Esophagus mucosa (tissue), 1 donor: Measurements from ENCODE around the gene NTN3. TPM values are rescaled to one million over a fixed set of nuclear protein-coding genes. Genes with fewer than 3 reads are reported as not detected.
"Not testable (repeated sequence)": the region's sequence is repeated elsewhere in the genome, so short reads cannot be mapped to it uniquely, and the experiment has no call there.

ENCODE experiments used
- ATAC-seq: fragments of 200-7000 bp; cut with Tn5 transposase; one replicate; pipeline ENCODE4 v1.9.1; 2020
- total RNA-seq: library from RNA; stranded (reverse); gene quantifications from one replicate; pipeline ENCODE4 v1.2.4, GENCODE V29; 2023
- donor health status: DM: yes; HTN: yes; CAD: no.

The NTN3 gene
- 0.08 TPM for total RNA-seq

- no peak for ATAC-seq
These were observed at the start of gene NTN3 for GRCh38 chr16:2471016-2471652. TSS of gene NTN3 (plus strand) at chr16:2471297. CDS start at chr16:2471702, 405 bp downstream.

- ATAC-seq: no peak
These were observed 48.8 kb upstream of the NTN3 start for GRCh38 chr16:2422123-2422867.

DNA sequence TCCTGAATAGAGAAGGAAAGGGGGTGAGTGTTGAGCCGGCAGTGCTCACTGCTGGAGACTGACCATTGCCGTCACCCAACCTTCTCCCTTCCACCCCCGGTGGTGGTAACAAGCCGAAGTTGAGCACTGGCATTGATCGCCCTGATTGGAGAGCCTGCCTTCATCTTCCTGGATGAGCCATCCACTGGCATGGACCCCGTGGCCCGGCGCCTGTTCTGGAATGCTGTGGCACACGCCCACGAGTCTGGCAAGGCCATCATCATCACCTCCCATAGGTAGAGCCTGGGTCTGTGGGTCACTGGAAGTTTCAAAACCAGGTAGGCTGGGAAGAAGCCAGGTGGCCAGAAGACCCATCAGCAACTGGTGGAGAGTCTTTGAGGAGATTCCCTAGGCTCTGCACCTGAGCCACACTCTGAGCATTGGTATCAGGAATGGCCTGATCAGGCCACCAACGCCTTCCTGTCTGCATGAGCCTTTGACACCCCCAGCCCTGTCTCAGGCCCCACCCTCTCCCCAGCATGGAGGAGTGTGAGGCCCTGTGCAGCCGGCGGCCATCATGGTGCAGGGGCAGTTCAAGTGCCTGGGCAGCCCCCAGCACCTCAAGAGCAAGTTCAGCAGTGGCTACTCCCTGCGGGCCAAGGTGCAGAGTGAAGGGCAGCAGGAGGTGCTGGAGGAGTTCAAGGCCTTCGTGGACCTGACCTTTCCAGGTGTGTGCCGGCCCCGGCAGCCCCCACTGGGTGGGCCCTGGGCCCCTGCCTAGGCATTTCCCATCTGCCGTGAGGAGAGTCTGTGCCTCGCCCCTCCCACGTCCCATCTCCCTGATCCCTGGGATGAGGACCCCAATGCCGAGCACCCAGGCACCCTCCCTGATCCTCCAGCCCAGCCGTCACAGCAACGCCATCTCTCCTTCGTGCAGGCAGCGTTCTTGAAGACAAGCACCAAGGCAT is 46.8 kb upstream of the NTN3 start:
- ATAC-seq: no peak

- ATAC-seq: no peak
These were observed 46.0 kb upstream of the NTN3 start for GRCh38 chr16:2425008-2425518.

- no peak for ATAC-seq
These were observed 45.2 kb upstream of the NTN3 start for GRCh38 chr16:2425825-2426430.

DNA sequence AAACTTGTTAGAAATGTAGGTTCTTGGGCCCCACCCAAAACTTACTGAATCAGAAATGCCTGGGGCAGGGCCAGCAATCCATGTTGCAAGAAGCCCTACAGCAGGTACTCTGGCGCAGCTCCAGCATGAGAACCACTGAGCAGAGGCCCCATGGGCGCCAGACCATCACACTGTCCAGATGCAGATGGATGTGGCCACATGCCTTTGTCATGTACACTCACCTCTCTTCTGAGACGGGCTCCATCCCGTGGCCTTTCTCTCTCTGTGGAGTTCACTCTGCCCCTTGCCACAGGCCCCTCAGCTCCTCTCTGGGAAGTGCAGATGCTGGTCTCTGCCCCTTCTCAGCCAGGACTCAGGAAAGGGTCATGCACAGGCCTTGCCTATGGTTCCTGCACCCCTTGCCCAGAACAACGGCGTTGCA is 44.1 kb upstream of the NTN3 start:
- no peak for ATAC-seq

DNA sequence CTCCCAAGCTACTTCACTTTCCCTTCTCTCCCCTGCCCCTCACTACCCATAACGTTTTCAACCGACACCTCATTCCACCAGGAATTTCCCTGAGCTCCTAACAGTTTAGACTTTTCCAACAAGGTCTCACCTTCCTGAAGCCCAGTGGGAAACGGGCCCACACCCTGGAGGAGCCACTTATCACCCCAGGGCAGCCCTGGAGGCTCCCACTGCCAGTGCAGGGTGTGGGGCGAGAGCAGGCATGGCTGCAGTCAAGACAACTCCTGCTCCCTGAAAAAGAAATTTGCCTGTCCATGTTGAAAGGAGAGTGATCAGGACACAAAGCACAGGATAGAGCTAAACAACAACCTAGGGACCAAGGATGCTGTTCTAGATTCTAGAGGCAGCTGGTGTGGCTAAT is 43.6 kb upstream of the NTN3 start:
- no peak for ATAC-seq

DNA sequence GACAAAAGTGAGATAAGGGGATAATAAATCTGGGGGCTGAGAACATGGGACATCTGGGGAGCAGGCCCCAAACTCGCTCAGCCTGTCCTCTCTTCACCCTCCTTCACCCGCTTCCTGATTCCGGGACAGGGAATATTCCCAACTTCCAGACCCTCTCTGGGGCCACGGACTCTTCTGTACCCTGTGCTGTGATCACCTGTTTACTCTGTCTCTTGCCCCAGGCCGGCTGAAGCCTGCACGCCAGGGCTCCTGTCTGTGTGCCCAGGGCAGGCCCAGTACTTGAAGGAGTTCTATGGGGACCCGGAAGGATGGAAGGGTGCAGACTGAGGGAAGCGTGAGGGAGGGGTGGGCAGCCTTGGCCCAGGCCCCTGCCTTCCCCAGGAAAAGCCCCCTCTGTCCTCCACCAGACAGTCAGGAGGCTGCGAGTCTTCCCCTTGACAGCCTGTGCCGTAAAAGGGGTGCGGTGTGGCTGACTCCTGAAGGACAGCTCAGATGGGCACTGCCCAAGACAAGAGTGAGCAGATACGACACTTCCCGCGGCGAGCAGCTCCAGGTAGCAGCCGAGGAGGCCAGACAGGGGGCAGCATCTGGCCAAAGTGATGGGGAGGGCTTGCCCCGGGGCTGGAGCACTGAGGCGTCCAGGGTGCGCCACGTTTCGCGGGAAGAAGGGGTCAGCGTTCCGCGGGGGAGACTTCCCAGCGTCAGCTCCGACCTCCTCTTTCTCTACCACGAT is 42.9 kb upstream of the NTN3 start:
- ATAC-seq: peak; percentile 22

DNA sequence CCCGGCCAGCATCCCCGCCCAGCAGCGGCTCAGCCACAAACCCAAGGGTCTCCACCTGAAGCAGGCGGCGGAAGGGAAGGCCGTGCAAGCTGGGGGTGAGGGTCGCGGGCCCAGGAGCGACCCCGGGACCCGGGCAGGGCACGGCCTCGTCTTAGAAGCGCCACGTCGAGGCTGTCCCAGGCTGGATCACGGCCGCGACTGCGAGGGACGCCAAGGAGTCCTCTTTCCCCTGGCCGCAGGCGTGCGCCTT is 42.4 kb upstream of the NTN3 start:
- ATAC-seq: peak; percentile 37

GRCh38 chr16:2429034-2429770 is 41.9 kb upstream of the NTN3 start, which contains the start of gene CCNF:
TSS of gene CCNF (plus strand) at chr16:2429447. CDS start at chr16:2429482, 35 bp downstream.
- peak; percentile 96 for ATAC-seq

- ATAC-seq: peak; percentile 10
These were observed 41.1 kb upstream of the NTN3 start for GRCh38 chr16:2429771-2430663.

- ATAC-seq: no peak
These were observed 38.8 kb upstream of the NTN3 start for GRCh38 chr16:2432286-2432685.

GRCh38 chr16:2432801-2433505 is 38.1 kb upstream of the NTN3 start:
- ATAC-seq: no peak

DNA sequence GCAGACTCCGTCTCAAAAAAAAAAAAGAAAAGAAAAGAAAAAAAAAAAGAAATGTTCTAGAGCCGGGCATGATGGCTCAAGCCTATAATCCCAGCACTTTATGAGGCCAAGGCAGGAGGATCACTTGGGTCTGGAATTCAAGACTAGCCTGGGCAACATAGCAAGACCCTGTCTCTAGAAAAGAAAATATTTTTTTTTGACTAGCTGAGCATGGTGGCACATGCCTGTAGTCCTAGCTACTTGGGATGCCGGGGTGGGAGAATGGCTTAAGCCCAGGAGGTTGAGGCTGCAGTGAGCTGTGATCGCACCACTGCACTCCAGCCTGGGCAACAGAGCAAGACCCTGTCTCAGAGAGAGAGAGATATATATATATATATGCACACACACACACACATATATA is 35.9 kb upstream of the NTN3 start:
- ATAC-seq: not testable (repeated sequence)

- ATAC-seq: peak; percentile 71
These were observed 35.0 kb upstream of the NTN3 start for GRCh38 chr16:2436110-2436509.

DNA sequence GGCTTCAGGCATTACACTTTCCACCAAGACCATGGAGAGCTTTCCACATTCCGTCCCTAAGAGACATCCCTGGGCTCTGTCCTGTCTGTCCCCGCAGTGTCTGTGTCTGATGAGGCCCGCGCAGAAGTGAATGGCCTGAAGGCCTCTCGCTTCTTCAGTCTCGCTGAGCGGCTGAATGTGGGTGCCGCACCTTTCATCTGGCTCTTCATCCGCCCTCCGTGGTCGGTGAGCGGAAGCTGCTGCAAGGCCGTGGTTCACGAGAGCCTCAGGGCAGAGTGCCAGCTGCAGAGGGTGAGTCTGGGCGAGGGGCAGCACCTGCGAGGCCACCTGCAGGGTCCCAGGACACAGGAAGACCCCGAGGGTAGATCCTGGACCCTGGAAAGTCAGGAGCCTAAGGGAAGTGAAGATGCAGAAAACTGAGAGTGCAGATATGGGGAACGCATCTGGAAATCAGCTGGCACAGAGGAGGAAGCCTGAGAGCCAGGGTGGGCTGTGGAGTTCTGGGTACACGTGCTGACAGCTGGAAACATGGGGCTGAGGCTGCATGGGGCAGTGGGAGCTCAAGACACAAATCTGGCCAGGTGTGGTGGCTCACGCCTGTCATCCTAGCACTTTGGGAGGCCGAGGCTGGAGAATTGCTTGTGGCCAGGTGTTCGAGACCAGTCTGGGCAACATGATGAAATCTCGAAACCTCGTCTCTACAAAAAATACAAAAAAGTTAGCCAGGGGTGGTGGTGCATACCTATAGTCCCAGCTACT is 33.9 kb upstream of the NTN3 start:
- no peak for ATAC-seq

DNA sequence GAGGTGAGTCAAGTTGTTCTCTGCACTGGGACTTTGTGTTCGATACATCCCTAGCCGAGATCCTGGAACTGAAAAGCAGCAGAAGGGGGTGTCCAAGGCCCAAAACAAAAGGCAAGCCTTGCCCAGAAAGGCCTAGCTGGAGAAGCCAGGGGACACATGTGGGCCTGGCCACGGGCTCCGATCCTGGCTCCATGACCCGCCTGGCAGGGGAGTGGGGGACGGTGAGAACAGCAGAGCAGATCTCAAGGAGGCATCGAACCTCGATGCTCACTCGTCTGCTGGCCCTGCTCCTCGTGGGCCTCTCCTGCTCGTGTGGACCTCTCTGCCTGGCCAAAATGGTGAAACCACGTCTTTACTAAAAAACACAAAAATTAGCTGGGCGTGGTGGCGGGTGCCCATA is 33.0 kb upstream of the NTN3 start:
- ATAC-seq: no peak

DNA sequence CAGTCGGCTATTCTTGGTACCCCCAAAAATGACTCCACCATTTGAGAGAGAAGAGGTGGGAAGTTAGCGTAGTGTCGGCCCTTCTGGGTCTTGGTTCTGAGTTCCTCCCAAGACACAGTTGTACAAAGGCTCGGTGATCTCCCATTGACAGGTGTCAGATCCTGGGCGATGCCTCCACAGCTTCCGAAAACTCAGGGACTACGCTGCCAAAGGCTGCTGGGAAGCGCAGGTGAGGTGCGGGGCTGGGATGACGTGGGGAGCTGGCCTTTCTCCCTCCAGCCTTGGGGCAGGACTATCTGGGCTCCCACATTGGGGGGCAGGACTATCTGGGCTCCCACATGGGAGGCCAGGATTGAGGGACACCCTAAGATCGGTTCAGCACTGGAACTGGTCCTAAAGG is 31.5 kb upstream of the NTN3 start:
- peak; percentile 33 for ATAC-seq
